ENCODE data around the gene RHBDD1. TPM values are rescaled to one million over a fixed set of nuclear protein-coding genes. Genes with fewer than 3 reads are reported as not detected.

Gene RHBDD1
- total and polyA plus RNA-seq, 2 experiments from 2014 or later: 20.1 to 20.9 TPM

DNA sequence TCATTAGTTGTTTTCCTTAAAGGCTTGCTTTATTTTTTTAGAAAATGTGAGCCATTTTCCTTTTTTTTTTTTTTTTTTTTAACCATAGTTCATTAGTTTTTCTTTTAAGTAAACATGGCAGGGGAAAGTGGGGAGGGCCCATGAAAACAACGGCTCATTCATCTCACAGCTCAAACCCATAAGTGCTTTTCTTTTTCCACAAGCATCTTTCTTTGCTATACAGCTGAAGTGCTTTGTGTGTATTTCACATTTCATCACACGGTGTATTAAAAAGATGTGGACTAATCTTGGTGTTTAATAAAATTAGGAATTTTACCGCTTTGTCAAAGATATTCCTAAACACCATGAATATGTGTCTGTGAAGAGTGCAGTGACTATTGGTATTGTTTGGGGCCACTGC, 41.6 kb downstream of the RHBDD1 start:
- Histone ChIP-seq H3K4me2 (no peak overlapping the region), H4K20me1 (ENCODE audit: insufficient read depth, poor library complexity, severe bottlenecking) (no peaks in the 10 kb centered on the region), H3K9me2 (replicated peaks; ENCODE audit: insufficient read depth) (no peaks in the 10 kb centered on the region), H2AFZ (no peak overlapping the region), H3K9me3 (ENCODE audit: low read depth) (no peaks in the 10 kb centered on the region), H3K79me2 (no peaks in the 10 kb centered on the region), H3K4me1 (ENCODE audit: insufficient read depth) (no peaks in the 10 kb centered on the region), H3K4me3 (no peak overlapping the region), H3K27ac (no peak overlapping the region), H3K27me3 (no peaks in the 10 kb centered on the region), H3K36me3 (replicated peaks; ENCODE audit: insufficient read depth, low read depth) (no peaks in the 10 kb centered on the region)
- 97% methylated on average over 3 of the region's 3 CpGs for WGBS (ENCODE audit: low lambda C conversion rate, missing lambda C conversion rate)
- DNase-seq (ENCODE audit: low spot score): no peak
- TF ChIP-seq EZH2phosphoT487 (IDR thresholded peaks at IDR 0.05; ENCODE audit: low read depth, severe bottlenecking, unreplicated experiment): no peak

DNA sequence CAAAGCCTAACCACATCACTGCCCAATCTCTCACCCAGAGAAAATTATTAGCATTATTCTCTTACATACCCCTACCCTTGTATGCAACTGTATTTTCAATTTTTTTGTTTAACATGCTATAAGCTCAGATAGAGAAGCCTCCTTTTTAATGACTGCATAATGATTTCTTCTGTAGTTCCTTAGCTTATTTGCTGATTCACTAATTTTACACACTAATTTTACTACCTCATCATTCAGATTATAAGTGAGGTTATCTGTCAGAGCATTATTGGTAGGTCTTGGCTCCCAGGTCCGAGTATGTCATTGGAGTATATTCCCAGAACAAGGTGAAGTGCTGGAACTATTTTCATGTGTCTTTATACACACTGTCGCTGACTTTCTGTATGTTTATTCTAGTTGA, 45.4 kb downstream of the RHBDD1 start:
- 93% methylated on average over 2 of the region's 2 CpGs for WGBS (ENCODE audit: low lambda C conversion rate, missing lambda C conversion rate)
- no peaks in the 10 kb centered on the region for H3K9me2 ChIP-seq (replicated peaks; ENCODE audit: insufficient read depth)
- H3K4me2 ChIP-seq: no peak overlapping the region
- H3K36me3 ChIP-seq (replicated peaks; ENCODE audit: insufficient read depth, low read depth): no peaks in the 10 kb centered on the region
- H3K4me3 ChIP-seq: no peak overlapping the region
- TF ChIP-seq, protein P1, sequence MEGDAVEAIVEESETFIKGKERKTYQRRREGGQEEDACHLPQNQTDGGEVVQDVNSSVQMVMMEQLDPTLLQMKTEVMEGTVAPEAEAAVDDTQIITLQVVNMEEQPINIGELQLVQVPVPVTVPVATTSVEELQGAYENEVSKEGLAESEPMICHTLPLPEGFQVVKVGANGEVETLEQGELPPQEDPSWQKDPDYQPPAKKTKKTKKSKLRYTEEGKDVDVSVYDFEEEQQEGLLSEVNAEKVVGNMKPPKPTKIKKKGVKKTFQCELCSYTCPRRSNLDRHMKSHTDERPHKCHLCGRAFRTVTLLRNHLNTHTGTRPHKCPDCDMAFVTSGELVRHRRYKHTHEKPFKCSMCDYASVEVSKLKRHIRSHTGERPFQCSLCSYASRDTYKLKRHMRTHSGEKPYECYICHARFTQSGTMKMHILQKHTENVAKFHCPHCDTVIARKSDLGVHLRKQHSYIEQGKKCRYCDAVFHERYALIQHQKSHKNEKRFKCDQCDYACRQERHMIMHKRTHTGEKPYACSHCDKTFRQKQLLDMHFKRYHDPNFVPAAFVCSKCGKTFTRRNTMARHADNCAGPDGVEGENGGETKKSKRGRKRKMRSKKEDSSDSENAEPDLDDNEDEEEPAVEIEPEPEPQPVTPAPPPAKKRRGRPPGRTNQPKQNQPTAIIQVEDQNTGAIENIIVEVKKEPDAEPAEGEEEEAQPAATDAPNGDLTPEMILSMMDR (IDR thresholded peaks at IDR 0.05; ENCODE audit: poor library complexity): no peak
- TF ChIP-seq EZH2phosphoT487 (IDR thresholded peaks at IDR 0.05; ENCODE audit: low read depth, severe bottlenecking, unreplicated experiment): no peak
- no peak for TF ChIP-seq EZH2 (IDR thresholded peaks at IDR 0.05; ENCODE audit: borderline replicate concordance)
- H3K79me2 ChIP-seq: no peaks in the 10 kb centered on the region
- no peaks in the 10 kb centered on the region for H3K27me3 ChIP-seq
- peaks cover 3% of the 10 kb centered on the region for H3K4me1 ChIP-seq (ENCODE audit: insufficient read depth)
- no peak overlapping the region for H2AFZ ChIP-seq
- DNase-seq (ENCODE audit: low spot score): no peak
- no peaks in the 10 kb centered on the region for H3K9me3 ChIP-seq (ENCODE audit: low read depth)
- H4K20me1 ChIP-seq (ENCODE audit: insufficient read depth, poor library complexity, severe bottlenecking): no peaks in the 10 kb centered on the region
- H3K27ac ChIP-seq: no peak overlapping the region

DNA sequence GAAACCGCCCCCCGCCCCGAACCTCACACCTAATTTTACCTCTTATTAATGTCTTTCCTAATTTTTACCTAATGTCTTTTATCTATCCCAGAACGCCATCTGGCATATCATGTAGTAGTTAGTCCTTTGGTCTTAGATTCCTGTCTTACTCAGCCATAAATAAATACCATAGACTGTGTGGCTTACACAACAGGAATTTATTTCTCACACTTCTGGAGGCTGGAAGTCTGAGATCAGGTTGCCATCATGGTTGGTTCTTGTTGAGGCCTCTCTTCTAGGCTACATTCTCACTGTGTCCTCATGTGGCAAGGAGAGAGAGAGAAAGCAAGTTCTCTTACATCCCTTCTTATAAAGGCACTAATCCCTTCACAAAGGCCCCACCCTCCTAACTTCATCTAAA, 46.8 kb downstream of the RHBDD1 start:
- Histone ChIP-seq H3K36me3 (replicated peaks; ENCODE audit: insufficient read depth, low read depth) (no peaks in the 10 kb centered on the region), H3K27ac (no peak overlapping the region), H3K4me1 (ENCODE audit: insufficient read depth) (peaks cover 3% of the 10 kb centered on the region), H3K27me3 (no peaks in the 10 kb centered on the region), H3K9me2 (replicated peaks; ENCODE audit: insufficient read depth) (no peaks in the 10 kb centered on the region), H3K4me3 (no peak overlapping the region), H4K20me1 (ENCODE audit: insufficient read depth, poor library complexity, severe bottlenecking) (no peaks in the 10 kb centered on the region), H3K9me3 (ENCODE audit: low read depth) (no peaks in the 10 kb centered on the region), H3K4me2 (no peak overlapping the region), H2AFZ (no peak overlapping the region), H3K79me2 (no peaks in the 10 kb centered on the region)
- TF ChIP-seq EZH2 (IDR thresholded peaks at IDR 0.05; ENCODE audit: borderline replicate concordance) (no peak), EZH2phosphoT487 (IDR thresholded peaks at IDR 0.05; ENCODE audit: low read depth, severe bottlenecking, unreplicated experiment) (no peak)
- TF ChIP-seq, protein P1 (IDR thresholded peaks at IDR 0.05; ENCODE audit: poor library complexity): no peak
- no peak for DNase-seq (ENCODE audit: low spot score)
- WGBS (ENCODE audit: low lambda C conversion rate, missing lambda C conversion rate): 95% methylated on average over 4 of the region's 4 CpGs

DNA sequence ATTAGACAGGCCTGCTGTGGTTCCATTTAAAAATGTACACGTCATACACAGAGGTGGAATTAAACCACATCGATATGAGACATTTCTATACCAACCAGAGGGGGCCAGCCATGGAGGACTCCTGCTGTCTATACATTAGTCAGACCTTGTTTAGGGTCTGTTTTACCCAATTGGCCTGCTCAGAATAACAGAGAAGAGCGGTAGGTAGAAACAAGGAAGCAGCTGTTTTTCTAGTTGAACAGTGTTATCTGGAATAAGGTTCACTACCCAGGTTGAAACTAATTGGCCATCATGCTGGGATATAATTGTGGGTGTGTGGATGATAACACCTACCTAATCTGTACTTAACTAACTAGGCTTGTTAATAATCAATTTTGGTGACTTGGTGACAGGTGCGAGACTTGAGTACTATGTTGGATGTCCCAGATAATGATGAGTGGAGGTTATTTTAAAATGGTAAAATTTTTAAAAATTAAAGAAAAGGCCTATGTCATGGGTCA, 47.5 kb downstream of the RHBDD1 start:
- H3K27ac ChIP-seq: peak overlapping the region; percentile 20
- no peak for TF ChIP-seq EZH2 (IDR thresholded peaks at IDR 0.05; ENCODE audit: borderline replicate concordance)
- TF ChIP-seq, protein P1 (IDR thresholded peaks at IDR 0.05; ENCODE audit: poor library complexity): no peak
- no peak for TF ChIP-seq EZH2phosphoT487 (IDR thresholded peaks at IDR 0.05; ENCODE audit: low read depth, severe bottlenecking, unreplicated experiment)

More for the DNA sequence above, 47.5 kb downstream of the RHBDD1 start:
- Histone ChIP-seq H3K4me1 (ENCODE audit: insufficient read depth) (peaks cover 3% of the 10 kb centered on the region), H3K79me2 (no peaks in the 10 kb centered on the region), H3K4me2 (no peak overlapping the region), H3K27me3 (no peaks in the 10 kb centered on the region), H3K36me3 (replicated peaks; ENCODE audit: insufficient read depth, low read depth) (no peaks in the 10 kb centered on the region), H3K9me2 (replicated peaks; ENCODE audit: insufficient read depth) (no peaks in the 10 kb centered on the region), H3K4me3 (no peak overlapping the region), H3K9me3 (ENCODE audit: low read depth) (no peaks in the 10 kb centered on the region), H2AFZ (no peak overlapping the region), H4K20me1 (ENCODE audit: insufficient read depth, poor library complexity, severe bottlenecking) (no peaks in the 10 kb centered on the region)
- 94% methylated on average over 4 of the region's 4 CpGs for WGBS (ENCODE audit: low lambda C conversion rate, missing lambda C conversion rate)
- DNase-seq (ENCODE audit: low spot score): no peak

Measured in hepatocyte (in vitro differentiated cells).